ENCODE data around the gene SHLD2.
"Not testable (repeated sequence)": the region's sequence is repeated elsewhere in the genome, so short reads cannot be mapped to it uniquely, and the experiment has no call there.

SHLD2 gene

GRCh38 chr10:87222789-87223188, 127.8 kb downstream of the SHLD2 start:
- DNase-seq: not testable (repeated sequence)

GRCh38 chr10:87225148-87225547, 130.1 kb downstream of the SHLD2 start, which contains the start of gene NUTM2A:
Gene NUTM2A (plus strand): TSS chr10:87225448. CDS start chr10:87225831, 383 bp downstream.
- DNase-seq: not testable (repeated sequence)

GRCh38 chr10:87228247-87228646, 133.2 kb downstream of the SHLD2 start:
- DNase-seq: not testable (repeated sequence)

GRCh38 chr10:87229211-87229610, 134.2 kb downstream of the SHLD2 start:
- not testable (repeated sequence) for DNase-seq

- DNase-seq: not testable (repeated sequence)
Measured at GRCh38 chr10:87234854-87235253, 139.8 kb downstream of the SHLD2 start.

- not testable (repeated sequence) for DNase-seq
Measured at GRCh38 chr10:87237244-87237643, 142.2 kb downstream of the SHLD2 start.

GRCh38 chr10:87239346-87239808, 144.4 kb downstream of the SHLD2 start:
- DNase-seq: not testable (repeated sequence)

All from NCI-H2029 (cell line).